ENCODE measurements around the gene OR2T10.

- TF ChIP-seq CTCF (IDR thresholded peaks at IDR 0.05) (no peak), POLR2A (IDR thresholded peaks at IDR 0.05) (no peak)
These were observed 16.2 kb upstream of the OR2T10 start for GRCh38 chr1:248613742-248614141.

All from adrenal gland (tissue), 5 donors.